ENCODE data around the gene KLK13.
A peak's percentile ranks its signal among the peaks of the same experiment; 100 is the strongest.

The KLK13 gene

DNA sequence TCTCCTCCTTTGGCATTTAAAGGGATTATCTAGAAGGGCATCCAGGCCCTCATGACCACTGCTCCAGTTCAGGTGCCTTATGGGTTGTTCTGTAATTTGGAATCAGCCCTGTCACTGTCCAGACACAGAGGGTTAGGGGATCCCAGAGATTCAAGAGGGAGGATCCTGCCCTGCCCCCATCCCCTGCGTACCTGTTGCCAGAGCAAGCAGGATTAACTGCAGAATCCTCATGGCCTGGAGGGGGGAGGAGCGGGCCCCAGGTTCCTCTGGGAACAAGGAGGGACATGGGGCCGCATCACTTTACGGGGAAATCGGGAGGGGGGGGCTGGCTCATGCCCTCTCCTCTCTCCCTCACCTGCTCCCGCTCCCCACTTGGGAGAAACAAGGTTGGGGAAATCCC, 39.5 kb downstream of the KLK13 start:
- no peak for DNase-seq (ENCODE audit: extremely low read depth, low read depth)
- TF ChIP-seq, protein P1, sequence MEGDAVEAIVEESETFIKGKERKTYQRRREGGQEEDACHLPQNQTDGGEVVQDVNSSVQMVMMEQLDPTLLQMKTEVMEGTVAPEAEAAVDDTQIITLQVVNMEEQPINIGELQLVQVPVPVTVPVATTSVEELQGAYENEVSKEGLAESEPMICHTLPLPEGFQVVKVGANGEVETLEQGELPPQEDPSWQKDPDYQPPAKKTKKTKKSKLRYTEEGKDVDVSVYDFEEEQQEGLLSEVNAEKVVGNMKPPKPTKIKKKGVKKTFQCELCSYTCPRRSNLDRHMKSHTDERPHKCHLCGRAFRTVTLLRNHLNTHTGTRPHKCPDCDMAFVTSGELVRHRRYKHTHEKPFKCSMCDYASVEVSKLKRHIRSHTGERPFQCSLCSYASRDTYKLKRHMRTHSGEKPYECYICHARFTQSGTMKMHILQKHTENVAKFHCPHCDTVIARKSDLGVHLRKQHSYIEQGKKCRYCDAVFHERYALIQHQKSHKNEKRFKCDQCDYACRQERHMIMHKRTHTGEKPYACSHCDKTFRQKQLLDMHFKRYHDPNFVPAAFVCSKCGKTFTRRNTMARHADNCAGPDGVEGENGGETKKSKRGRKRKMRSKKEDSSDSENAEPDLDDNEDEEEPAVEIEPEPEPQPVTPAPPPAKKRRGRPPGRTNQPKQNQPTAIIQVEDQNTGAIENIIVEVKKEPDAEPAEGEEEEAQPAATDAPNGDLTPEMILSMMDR (IDR thresholded peaks at IDR 0.05; ENCODE audit: low read depth, low read length, missing control alignments): no peak
- no peak overlapping the region for H3K4me3 ChIP-seq (replicated peaks; ENCODE audit: low read depth, low read length)

DNA sequence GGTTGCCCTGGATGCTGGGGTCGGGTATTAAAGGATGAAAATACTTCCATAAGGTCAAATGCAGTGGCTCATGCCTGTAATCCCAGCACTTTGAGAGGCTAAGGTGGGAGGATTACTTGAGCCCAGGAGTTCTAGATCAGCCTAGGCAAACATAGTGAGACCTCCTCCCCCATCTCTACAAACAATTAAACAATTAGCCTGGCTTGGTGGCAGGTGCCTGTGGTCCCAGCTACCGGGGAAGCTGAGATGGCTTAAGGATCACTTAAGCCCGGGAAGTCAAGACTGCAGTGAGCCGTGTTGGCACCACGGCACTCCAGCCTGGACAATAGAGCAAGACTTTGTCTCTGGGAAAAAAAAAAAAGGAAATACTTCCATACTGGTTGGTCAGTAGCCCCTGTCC, 40.0 kb downstream of the KLK13 start:
- DNase-seq (ENCODE audit: extremely low read depth, low read depth): no peak
- TF ChIP-seq, protein P1 (IDR thresholded peaks at IDR 0.05; ENCODE audit: low read depth, low read length, missing control alignments): no peak
- H3K4me3 ChIP-seq (replicated peaks; ENCODE audit: low read depth, low read length): no peak overlapping the region

DNA sequence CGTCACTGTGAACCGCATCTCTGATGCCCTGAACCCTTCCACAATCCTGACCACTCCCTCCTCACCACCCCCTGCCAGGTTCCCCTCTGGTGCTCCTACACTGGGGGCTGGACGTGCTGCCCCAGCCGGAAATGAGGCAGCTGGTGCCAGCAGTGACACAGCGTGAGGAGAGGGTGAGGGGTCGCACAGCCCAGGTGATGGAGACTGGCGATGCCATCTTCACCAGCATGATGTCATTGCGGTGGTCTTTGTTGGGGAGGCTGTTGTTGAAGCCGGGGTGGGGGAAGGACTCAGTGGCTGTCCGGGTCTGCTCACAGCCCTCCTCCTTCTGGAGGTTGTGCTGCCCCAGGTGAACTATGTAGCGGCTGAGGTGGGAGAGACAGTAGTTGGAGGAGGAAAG, 40.9 kb downstream of the KLK13 start:
- TF ChIP-seq, protein P1 (IDR thresholded peaks at IDR 0.05; ENCODE audit: low read depth, low read length, missing control alignments): no peak
- DNase-seq (ENCODE audit: extremely low read depth, low read depth): no peak
- no peak overlapping the region for H3K4me3 ChIP-seq (replicated peaks; ENCODE audit: low read depth, low read length)

DNA sequence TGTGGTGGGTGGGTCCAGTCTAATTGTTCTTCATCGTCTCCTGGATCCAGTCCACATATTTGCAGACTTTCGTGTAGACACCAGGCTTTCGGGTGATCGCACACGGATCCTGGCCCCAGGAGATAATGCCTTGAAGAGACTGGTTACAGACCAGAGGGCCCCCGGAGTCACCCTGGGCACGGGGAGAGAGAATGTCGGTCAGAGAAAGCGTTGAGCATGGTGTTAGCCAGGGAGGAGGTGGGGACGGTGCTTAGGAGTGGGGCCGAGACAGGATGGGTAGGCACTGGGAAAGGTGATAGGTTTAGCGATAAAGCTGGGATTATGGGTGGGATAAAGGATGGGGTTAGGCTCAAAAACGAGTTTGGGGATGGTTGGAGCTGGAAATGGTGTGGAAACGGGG, 42.4 kb downstream of the KLK13 start:
- H3K4me3 ChIP-seq (replicated peaks; ENCODE audit: low read depth, low read length): no peak overlapping the region
- no peak for DNase-seq (ENCODE audit: extremely low read depth, low read depth)
- TF ChIP-seq, protein P1 (IDR thresholded peaks at IDR 0.05; ENCODE audit: low read depth, low read length, missing control alignments): no peak

DNA sequence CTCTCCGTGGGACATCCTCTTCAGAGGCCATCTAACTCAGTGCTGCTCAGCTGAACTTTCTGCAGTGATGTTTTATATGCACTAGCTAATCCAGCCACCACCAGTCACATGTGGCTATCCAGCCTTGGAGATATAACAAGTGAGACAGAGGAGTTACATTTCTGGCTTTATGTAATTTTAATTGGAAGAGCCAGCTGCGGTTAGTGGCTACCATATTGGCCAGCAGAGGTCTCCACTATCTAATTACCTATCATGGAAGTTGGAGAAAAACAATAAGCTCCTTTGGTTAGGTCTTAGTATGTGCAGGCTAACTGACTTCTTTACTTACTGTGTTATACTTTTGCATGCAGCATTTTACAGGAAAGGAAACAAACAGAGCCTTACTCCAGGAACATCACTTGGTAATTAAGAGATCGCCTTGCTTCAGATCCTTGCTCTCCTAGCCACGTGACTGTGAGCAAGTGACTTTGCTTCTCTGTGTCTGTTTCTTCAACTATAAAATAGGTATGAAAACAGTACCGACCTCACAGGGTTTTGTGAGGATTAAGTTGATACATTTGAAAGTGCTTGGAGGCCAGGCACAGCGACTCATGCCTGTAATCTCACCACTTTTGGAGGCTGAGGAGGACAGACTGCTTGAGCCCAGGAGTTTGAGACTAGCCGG, 43.8 kb downstream of the KLK13 start:
- DNase-seq (ENCODE audit: extremely low read depth, low read depth): peak; percentile 5
- TF ChIP-seq, protein P1 (IDR thresholded peaks at IDR 0.05; ENCODE audit: low read depth, low read length, missing control alignments): peak; percentile 57

DNA sequence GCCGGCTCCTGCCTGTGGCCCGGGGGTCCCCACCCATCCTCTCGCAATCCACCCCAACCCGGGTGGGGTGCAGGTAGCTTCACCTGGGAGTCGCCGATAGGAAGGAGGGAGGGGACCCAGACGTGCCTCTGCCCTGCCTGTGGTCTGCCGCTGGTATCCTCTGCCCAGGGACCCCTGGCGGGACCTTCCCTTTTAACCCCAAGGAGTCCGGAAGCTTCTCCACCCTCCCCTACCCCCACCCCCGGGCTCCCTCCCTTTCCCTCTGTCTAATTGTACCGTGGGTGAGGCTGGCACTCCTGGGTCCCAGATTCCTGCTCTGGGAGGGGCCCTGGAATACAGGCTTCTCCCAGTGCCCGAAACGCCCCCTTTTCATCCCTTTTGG, 45.4 kb downstream of the KLK13 start, which contains the start of gene KLK10:
Gene KLK10 (minus strand): TSS at position 166 of the 382 bp plus-strand sequence. CDS start 579 bp downstream, outside the sequence.
- TF ChIP-seq, protein P1 (IDR thresholded peaks at IDR 0.05; ENCODE audit: low read depth, low read length, missing control alignments): no peak
- no peak for DNase-seq (ENCODE audit: extremely low read depth, low read depth)
- no peak within 1 kb of the TSS for H3K4me3 ChIP-seq (replicated peaks; ENCODE audit: low read depth, low read length)

More for the DNA sequence above, 43.8 kb downstream of the KLK13 start:
- H3K4me3 ChIP-seq (replicated peaks; ENCODE audit: low read depth, low read length): no peak overlapping the region
